Activated CD4-positive, alpha-beta T cell treated with anti-CD3 and anti-CD28 coated beads, Interleukin-2, amount 10 ng/mL, durations not matched to agents 24 days and 14 days (primary cell): ENCODE results near the gene TNK1. TPM values are rescaled to one million over a fixed set of nuclear protein-coding genes. Genes with fewer than 3 reads are reported as not detected.

Source experiments
- DNase-seq: peaks from one replicate; pipeline ENCODE4 v3.0.0; 2022
- H3K27ac Mint-ChIP-seq: one replicate; pipeline ENCODE4 v1.8.0; 2022; ENCODE audit warnings: mild to moderate bottlenecking, mixed read lengths
- H3K27me3 Mint-ChIP-seq: one replicate; pipeline ENCODE4 v1.8.0; 2022; ENCODE audit warnings: mixed read lengths
- H3K36me3 Mint-ChIP-seq: one replicate; pipeline ENCODE4 v1.8.0; 2022; ENCODE audit warnings: low read depth, mild to moderate bottlenecking, mixed read lengths
- H3K4me1 Mint-ChIP-seq: one replicate; pipeline ENCODE4 v1.8.0; 2021; ENCODE audit warnings: mixed read lengths
- H3K4me3 Mint-ChIP-seq: one replicate; pipeline ENCODE4 v1.8.0; 2022; ENCODE audit warnings: mild to moderate bottlenecking, moderate library complexity, mixed read lengths
- H3K9me3 Mint-ChIP-seq: one replicate; pipeline ENCODE4 v1.8.0; 2021; ENCODE audit warnings: mixed read lengths
- intact Hi-C: fragments of 100-400 bp; cut with micrococcal nuclease; formaldehyde crosslinking; loops from one replicate; pipeline ENCODE4 v1.15.1; 2023
- total RNA-seq: library from RNA; stranded (reverse); gene quantifications from 2 replicates; pipeline ENCODE4 v1.2.3, GENCODE V29; 2022

The TNK1 gene
- total RNA-seq, 1 donor from 2014 or later: 5.3 TPM

- Mint-ChIP-seq H3K36me3 (peaks cover 46% of the 10 kb centered on the region), H3K4me1 (peaks cover 18% of the 10 kb centered on the region), H3K4me3 (no peak overlapping the region), H3K27me3 (no peaks in the 10 kb centered on the region), H3K9me3 (no peaks in the 10 kb centered on the region), H3K27ac (peak overlapping the region; percentile 75)
- intact Hi-C loops: no loop called here
- DNase-seq: peak; percentile 58
These were observed 32.2 kb upstream of the TNK1 start for GRCh38 chr17:7348478-7349242.

GRCh38 chr17:7351665-7352502 lies 29.0 kb upstream of the TNK1 start, which contains the start of gene KCTD11:
Gene KCTD11, plus strand, starts transcription at chr17:7352162.
- intact Hi-C loops: loop anchor here (1.0 to 5.0 kb wide), 5 partner anchors 15 to 130 kb away; partner anchors contain the start of genes ACAP1, POLR2A, SLC2A4 and SLC35G6
- Mint-ChIP-seq H3K27me3 (no peaks in the 10 kb centered on the region), H3K4me3 (peak within 1 kb of the TSS; percentile 88), H3K36me3 (peaks cover 35% of the 10 kb centered on the region), H3K27ac (peak within 1 kb of the TSS; percentile 92), H3K4me1 (peaks cover 33% of the 10 kb centered on the region), H3K9me3 (no peaks in the 10 kb centered on the region)
- peak; percentile 94 for DNase-seq

- H3K36me3 Mint-ChIP-seq: peaks cover 30% of the 10 kb centered on the region
- H3K9me3 Mint-ChIP-seq: no peaks in the 10 kb centered on the region
- peak overlapping the region; percentile 92 for H3K27ac Mint-ChIP-seq
- no peaks in the 10 kb centered on the region for H3K27me3 Mint-ChIP-seq
- DNase-seq: no peak
- peak overlapping the region; percentile 88 for H3K4me3 Mint-ChIP-seq
- intact Hi-C loops: loop anchor here (2.0 to 5.0 kb wide), 3 partner anchors 52 to 130 kb away; partner anchors contain the start of genes POLR2A, SLC2A4, SLC35G6 and TMEM256
- peaks cover 33% of the 10 kb centered on the region for H3K4me1 Mint-ChIP-seq
These were observed 28.4 kb upstream of the TNK1 start for GRCh38 chr17:7352503-7352889.

- H3K4me1 Mint-ChIP-seq: peaks cover 33% of the 10 kb centered on the region
- H3K27me3 Mint-ChIP-seq: no peaks in the 10 kb centered on the region
- intact Hi-C loops: loop anchor here (2.0 to 5.0 kb wide), 3 partner anchors 52 to 129 kb away; partner anchors contain the start of genes POLR2A, SLC2A4, SLC35G6 and TMEM256
- H3K27ac Mint-ChIP-seq: peak overlapping the region; percentile 92
- DNase-seq: no peak
- H3K36me3 Mint-ChIP-seq: peaks cover 25% of the 10 kb centered on the region
- peak overlapping the region; percentile 88 for H3K4me3 Mint-ChIP-seq
- H3K9me3 Mint-ChIP-seq: no peaks in the 10 kb centered on the region
These were observed 27.8 kb upstream of the TNK1 start for GRCh38 chr17:7352910-7353635.

GRCh38 chr17:7354262-7354843 lies 26.5 kb upstream of the TNK1 start:
- DNase-seq: peak; percentile 74
- no peaks in the 10 kb centered on the region for H3K27me3 Mint-ChIP-seq
- H3K36me3 Mint-ChIP-seq: peaks cover 18% of the 10 kb centered on the region
- H3K27ac Mint-ChIP-seq: peak overlapping the region; percentile 81
- peaks cover 28% of the 10 kb centered on the region for H3K4me1 Mint-ChIP-seq
- intact Hi-C loops: loop anchor here (5.0 kb wide), 1 partner anchor 128 kb away; the partner anchor contains the start of genes POLR2A and SLC35G6
- peak overlapping the region; percentile 36 for H3K4me3 Mint-ChIP-seq
- H3K9me3 Mint-ChIP-seq: no peaks in the 10 kb centered on the region

- DNase-seq: peak; percentile 67
- Mint-ChIP-seq H3K9me3 (no peaks in the 10 kb centered on the region), H3K27ac (peak within 1 kb of the TSS; percentile 81), H3K27me3 (no peaks in the 10 kb centered on the region), H3K4me3 (peak within 1 kb of the TSS; percentile 36), H3K36me3 (peaks cover 13% of the 10 kb centered on the region), H3K4me1 (peaks cover 24% of the 10 kb centered on the region)
- intact Hi-C loops: no loop called here
These were observed 25.8 kb upstream of the TNK1 start, which contains the start of gene TMEM95 for GRCh38 chr17:7355053-7355452. Gene TMEM95, plus strand, starts transcription at chr17:7355156. Its CDS starts 49 bp downstream, at chr17:7355205.

- H3K27me3 Mint-ChIP-seq: no peaks in the 10 kb centered on the region
- DNase-seq: no peak
- no peak overlapping the region for H3K27ac Mint-ChIP-seq
- H3K36me3 Mint-ChIP-seq: peaks cover 10% of the 10 kb centered on the region
- peaks cover 24% of the 10 kb centered on the region for H3K4me1 Mint-ChIP-seq
- H3K4me3 Mint-ChIP-seq: no peak overlapping the region
- intact Hi-C loops: no loop called here
- H3K9me3 Mint-ChIP-seq: no peaks in the 10 kb centered on the region
These were observed 25.3 kb upstream of the TNK1 start for GRCh38 chr17:7355573-7355972.

GRCh38 chr17:7356072-7356549 lies 24.8 kb upstream of the TNK1 start:
- Mint-ChIP-seq H3K27ac (peak overlapping the region; percentile 73), H3K4me1 (peaks cover 23% of the 10 kb centered on the region), H3K9me3 (no peaks in the 10 kb centered on the region), H3K4me3 (no peak overlapping the region), H3K36me3 (peaks cover 9% of the 10 kb centered on the region), H3K27me3 (no peaks in the 10 kb centered on the region)
- intact Hi-C loops: loop anchor here (1.0 to 2.0 kb wide), 4 partner anchors 39 to 331 kb away; partner anchors contain the start of genes PLSCR3, SENP3, TMEM102 and TP53
- DNase-seq: peak; percentile 96

GRCh38 chr17:7356756-7357155 lies 24.1 kb upstream of the TNK1 start:
- H3K27me3 Mint-ChIP-seq: no peaks in the 10 kb centered on the region
- H3K9me3 Mint-ChIP-seq: no peaks in the 10 kb centered on the region
- H3K4me1 Mint-ChIP-seq: peaks cover 21% of the 10 kb centered on the region
- peaks cover 6% of the 10 kb centered on the region for H3K36me3 Mint-ChIP-seq
- no peak overlapping the region for H3K27ac Mint-ChIP-seq
- no peak overlapping the region for H3K4me3 Mint-ChIP-seq
- no peak for DNase-seq
- intact Hi-C loops: loop anchor here (1.0 to 2.0 kb wide), 4 partner anchors 38 to 330 kb away; partner anchors contain the start of genes PLSCR3, SENP3, TMEM102 and TP53

- Mint-ChIP-seq H3K4me1 (peaks cover 21% of the 10 kb centered on the region), H3K27me3 (no peaks in the 10 kb centered on the region), H3K36me3 (peaks cover 5% of the 10 kb centered on the region), H3K27ac (no peak overlapping the region), H3K4me3 (no peak overlapping the region), H3K9me3 (no peaks in the 10 kb centered on the region)
- no peak for DNase-seq
- intact Hi-C loops: loop anchor here (2.0 kb wide), 2 partner anchors 37 to 329 kb away; partner anchors contain the start of genes PLSCR3 and TP53
These were observed 23.5 kb upstream of the TNK1 start for GRCh38 chr17:7357381-7357780.

GRCh38 chr17:7361906-7362305 lies 19.0 kb upstream of the TNK1 start:
- intact Hi-C loops: no loop called here
- no peaks in the 10 kb centered on the region for H3K9me3 Mint-ChIP-seq
- no peak overlapping the region for H3K4me3 Mint-ChIP-seq
- no peaks in the 10 kb centered on the region for H3K36me3 Mint-ChIP-seq
- H3K27ac Mint-ChIP-seq: no peak overlapping the region
- H3K4me1 Mint-ChIP-seq: peaks cover 2% of the 10 kb centered on the region
- H3K27me3 Mint-ChIP-seq: no peaks in the 10 kb centered on the region
- DNase-seq: no peak

- peaks cover 2% of the 10 kb centered on the region for H3K4me1 Mint-ChIP-seq
- H3K27me3 Mint-ChIP-seq: peaks cover 2% of the 10 kb centered on the region
- no peak overlapping the region for H3K4me3 Mint-ChIP-seq
- no peak overlapping the region for H3K27ac Mint-ChIP-seq
- intact Hi-C loops: no loop called here
- no peak for DNase-seq
- H3K9me3 Mint-ChIP-seq: no peaks in the 10 kb centered on the region
- H3K36me3 Mint-ChIP-seq: no peaks in the 10 kb centered on the region
These were observed 17.6 kb upstream of the TNK1 start for GRCh38 chr17:7363311-7363710.
